ENCODE measurements around the gene XRCC4.

XRCC4 gene

GRCh38 chr5:83270311-83270710, 193.0 kb downstream of the XRCC4 start:
- DNase-seq (ENCODE audit: low read depth, low spot score) = no peak

DNA sequence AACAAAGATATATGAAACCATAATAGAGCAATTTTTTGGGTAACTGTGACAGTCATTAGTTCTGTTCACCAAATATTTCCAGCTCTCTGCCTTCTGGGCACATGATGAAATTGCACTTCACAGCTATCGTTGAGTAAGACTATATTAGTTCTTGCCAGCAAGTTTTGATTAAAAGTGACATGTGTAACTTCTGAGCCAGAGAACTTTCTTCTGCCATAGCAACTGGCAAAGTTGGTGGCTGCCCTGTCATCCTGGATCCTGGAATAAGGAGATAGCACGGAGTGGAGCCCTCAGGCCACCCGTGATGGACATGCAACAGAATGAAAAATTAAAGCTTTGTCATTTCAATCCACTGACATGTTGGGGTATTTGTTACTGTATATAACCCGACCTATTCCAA, 199.8 kb downstream of the XRCC4 start:
- no peak for DNase-seq (ENCODE audit: low read depth, low spot score)

- no peak for DNase-seq (ENCODE audit: low read depth, low spot score)
Measured at GRCh38 chr5:83277953-83278352, 200.6 kb downstream of the XRCC4 start.

- no peak for DNase-seq (ENCODE audit: low read depth, low spot score)
Measured at GRCh38 chr5:83281176-83281575, 203.8 kb downstream of the XRCC4 start.

DNA sequence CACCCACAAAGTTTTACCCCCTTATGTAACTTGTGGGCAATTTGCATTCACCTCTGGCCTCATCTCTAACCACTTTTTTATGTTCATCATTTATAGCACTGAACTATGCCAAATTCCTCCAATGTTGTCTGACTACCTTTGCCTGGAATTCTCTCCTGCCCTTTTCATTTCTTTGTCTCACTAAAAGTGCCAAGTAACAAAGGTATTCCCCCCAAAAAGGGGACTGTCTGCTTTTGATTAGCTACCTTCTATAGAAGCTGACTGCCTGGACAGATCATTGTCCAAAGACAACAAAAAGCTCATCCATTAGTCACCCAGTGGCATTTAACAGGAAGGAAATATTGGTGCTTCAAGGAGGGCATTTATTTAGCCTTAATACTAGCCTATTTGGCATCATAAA, 204.3 kb downstream of the XRCC4 start:
- no peak for DNase-seq (ENCODE audit: low read depth, low spot score)

DNA sequence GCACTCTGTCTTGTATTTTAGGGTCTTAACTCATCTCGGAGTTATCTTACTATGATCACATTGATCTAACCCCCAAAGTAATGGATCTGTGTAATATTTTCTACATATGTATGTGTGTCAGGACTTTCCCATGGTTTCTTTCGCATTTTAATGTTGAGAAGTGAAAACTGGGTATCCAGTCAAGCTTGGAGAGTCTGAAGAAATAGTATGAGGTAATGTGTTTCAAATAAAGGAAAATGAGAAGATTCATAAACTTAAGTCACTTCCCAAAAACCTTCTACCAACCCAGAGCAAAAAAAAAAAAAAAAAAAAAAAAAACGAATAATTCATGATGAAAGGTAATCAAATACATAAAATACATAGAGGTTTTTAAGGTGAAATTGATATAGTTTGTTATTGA, 206.4 kb downstream of the XRCC4 start:
- DNase-seq (ENCODE audit: low read depth, low spot score) = no peak

DNA sequence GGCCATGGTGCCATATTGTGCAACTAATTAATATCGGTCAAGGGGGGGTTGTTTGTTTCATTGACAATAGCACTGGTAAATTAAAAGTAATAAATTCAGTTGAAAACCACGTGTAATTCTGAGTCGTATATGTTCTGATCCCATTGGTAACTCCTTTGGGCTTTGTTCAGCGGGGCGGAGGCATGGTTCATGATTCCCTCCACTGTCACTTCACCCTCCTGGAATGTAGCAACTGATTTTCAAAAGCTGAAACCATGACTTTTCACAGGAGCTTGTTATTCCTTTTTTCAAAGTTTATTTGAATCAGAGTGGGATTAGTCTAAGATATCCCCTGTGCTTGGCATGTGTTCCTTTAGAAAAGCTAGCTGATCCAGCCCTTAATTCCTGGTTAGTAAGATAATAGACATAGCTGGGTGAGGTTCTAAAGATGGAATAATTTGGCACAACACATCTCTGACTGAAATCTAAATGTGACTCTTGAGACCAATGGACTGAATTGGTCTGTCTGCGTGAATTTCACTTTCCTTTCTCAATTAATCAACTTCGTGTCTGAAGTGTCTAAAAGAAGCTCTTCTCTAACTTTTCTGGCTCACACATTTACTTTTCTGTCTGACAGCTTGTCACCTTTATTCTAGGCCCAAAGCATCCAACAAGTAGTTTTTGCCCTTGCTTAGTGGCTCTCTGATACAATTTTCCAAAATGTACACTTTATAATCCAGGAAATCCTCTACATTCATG, 208.5 kb downstream of the XRCC4 start:
- no peak for DNase-seq (ENCODE audit: low read depth, low spot score)

GRCh38 chr5:83294246-83294645, 216.9 kb downstream of the XRCC4 start:
- no peak for DNase-seq (ENCODE audit: low read depth, low spot score)

GRCh38 chr5:83299353-83299752, 222.0 kb downstream of the XRCC4 start:
- no peak for DNase-seq (ENCODE audit: low read depth, low spot score)

- no peak for DNase-seq (ENCODE audit: low read depth, low spot score)
Measured at GRCh38 chr5:83306572-83307241, 229.4 kb downstream of the XRCC4 start.

GRCh38 chr5:83312663-83313062, 235.3 kb downstream of the XRCC4 start:
- no peak for DNase-seq (ENCODE audit: low read depth, low spot score)

DNA sequence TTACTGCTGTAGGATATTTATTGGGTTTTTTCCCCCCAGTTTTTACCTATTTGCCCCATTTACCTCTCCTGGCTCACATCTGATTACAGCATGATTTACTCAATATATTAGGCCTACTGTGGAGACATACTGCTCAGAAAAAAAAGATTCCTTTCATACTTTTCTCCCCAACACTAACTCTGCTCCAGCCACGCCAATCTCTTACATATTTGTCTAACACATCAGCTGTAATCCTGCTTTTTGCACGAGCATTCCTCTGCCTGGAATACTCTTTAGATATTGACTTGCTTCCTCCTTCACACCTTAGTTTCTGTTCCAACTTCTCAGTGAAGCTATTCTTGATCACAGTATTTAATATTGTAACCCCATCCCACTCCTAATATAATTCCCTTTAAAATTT, 236.1 kb downstream of the XRCC4 start:
- DNase-seq (ENCODE audit: low read depth, low spot score) = no peak

- no peak for DNase-seq (ENCODE audit: low read depth, low spot score)
Measured at GRCh38 chr5:83321483-83322055, 244.2 kb downstream of the XRCC4 start.

GRCh38 chr5:83322273-83322924, 245.1 kb downstream of the XRCC4 start:
- no peak for DNase-seq (ENCODE audit: low read depth, low spot score)

DNA sequence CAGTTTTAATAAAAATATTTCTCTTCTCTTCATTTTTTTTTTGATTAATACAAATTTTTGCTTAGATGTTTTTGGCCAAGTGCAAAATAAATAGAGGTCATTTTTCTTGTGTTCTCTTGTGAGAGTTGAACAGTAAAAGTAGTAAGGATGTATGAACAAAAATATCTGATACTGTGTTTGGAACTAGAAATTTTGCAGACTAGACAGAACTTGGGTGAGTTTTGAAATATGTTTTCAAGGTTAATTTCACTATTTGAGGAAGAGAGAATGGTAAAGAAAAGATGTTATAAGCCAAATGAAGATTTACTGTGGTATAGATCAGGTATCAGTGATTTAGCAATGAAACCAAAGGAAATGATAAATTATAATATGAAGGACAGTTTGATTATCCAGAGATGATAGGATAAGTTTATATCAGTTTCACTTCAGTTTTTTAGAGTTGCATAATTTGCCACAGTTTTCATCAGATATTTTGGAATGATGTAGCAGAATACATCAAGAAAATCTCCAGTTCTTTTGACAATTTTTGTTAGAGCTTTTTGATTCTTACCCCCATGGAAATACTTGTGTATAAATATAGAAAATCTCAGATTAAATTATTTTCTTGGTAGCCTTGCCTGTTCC, 246.3 kb downstream of the XRCC4 start:
- DNase-seq (ENCODE audit: low read depth, low spot score) = no peak

- no peak for DNase-seq (ENCODE audit: low read depth, low spot score)
Measured at GRCh38 chr5:83331842-83332241, 254.5 kb downstream of the XRCC4 start.

DNA sequence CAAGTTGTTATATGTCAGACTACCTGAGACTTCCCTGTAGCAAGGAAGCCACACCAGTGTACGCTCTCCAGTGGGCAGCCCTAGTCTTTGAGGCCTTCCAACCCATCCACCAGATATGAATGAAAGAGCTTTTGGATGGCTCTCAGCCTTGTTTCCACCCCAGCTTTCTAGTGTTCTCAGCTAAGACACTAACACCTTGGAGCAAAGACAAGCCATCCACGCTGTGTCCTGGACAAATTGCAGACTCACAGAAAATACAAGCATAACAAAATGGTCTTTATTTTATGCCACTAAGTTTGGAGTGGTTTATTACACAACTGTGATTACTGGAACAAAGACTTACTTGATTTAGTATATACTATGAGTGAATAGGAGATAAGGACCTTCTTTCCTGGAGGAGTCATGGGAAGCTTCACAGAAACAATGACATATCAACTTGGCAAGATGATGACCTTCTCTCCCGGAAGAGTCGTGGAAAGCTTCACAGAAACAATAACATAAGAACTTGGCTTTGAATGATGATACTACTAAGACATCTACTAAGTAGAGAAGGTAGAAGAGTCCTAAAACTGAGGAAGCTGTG, 260.2 kb downstream of the XRCC4 start:
- no peak for DNase-seq (ENCODE audit: low read depth, low spot score)

DNA sequence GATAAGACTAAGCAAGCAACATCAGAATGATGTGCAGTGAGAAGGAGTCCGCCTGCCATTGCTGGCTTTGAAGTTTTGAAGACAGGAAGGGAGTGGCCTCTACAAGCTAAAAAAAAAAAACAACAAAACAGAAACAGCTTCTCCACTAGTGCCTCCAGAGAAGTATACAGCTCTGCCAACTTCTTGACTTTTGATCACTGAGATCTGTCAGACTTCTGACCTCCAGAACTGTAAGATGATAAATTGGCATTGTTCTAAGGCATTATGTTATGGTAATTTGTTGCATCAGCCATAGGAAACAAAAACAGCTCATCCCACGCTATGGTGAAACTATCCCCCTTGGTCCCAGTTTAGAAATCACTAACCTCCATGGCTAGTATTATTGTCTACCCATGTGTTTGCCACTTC, 263.2 kb downstream of the XRCC4 start:
- no peak for DNase-seq (ENCODE audit: low read depth, low spot score)

- no peak for DNase-seq (ENCODE audit: low read depth, low spot score)
Measured at GRCh38 chr5:83341815-83342334, 264.5 kb downstream of the XRCC4 start.

GRCh38 chr5:83342465-83342864, 265.1 kb downstream of the XRCC4 start:
- DNase-seq (ENCODE audit: low read depth, low spot score) = no peak

DNA sequence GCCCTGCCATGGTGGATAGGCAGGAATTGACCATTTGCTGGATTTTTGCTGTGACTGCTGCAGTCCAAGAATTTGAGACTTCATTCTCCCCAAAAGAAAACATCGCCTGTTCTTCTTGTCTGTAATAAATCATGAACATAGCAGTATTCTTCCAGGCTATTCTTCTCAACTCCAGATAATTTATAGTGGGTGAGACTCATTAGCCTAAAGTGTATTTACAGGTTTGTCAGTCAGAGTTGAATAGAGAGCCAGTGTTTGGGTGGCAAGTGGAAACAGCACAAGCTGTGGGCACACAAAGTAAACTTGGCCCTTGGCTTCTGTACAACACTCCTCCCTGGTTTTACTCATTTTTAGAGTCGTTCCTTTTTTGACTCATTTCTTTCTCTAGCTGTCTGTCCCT, 266.0 kb downstream of the XRCC4 start:
- no peak for DNase-seq (ENCODE audit: low read depth, low spot score)

DNA sequence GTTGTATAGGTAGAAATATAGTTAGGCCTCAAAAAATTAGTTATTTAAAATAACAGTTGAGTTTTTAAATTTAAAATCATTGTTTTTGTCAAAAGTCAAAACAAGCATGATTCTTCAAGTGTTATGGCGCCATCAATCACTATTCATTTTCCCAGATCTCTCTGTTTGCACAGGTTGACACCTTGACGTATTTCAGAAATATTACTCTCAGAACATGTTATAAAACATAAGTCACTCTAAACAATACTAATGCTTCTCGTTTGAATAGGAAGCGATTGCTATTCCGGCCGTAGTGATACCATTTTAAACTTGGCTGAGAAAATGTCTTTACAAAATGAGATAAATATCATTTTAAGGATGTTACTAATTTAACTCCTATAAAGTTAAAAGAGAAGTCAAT, 268.1 kb downstream of the XRCC4 start:
- no peak for DNase-seq (ENCODE audit: low read depth, low spot score)

Measured in ELF-1 (cell line).